ENCODE data around the gene EVI2A.

DNA sequence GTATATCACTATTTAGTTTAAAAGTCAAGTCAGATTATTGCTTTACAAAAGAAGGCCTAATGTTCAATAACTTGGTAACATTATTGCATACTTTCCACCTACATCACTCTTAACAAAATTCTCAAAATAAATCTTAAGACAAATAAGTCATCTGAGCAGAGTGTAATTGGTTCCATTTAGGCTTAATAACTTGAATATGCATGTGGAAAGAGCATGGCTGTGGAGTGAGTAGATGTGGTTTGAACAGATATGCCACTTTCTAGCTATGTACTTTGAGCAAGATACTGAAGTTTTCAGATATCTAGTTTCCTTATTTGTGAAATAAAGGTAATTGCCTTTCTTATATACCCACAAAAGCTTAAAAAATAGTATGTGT, 6.7 kb upstream of the EVI2A start:
- TF ChIP-seq, protein P1, sequence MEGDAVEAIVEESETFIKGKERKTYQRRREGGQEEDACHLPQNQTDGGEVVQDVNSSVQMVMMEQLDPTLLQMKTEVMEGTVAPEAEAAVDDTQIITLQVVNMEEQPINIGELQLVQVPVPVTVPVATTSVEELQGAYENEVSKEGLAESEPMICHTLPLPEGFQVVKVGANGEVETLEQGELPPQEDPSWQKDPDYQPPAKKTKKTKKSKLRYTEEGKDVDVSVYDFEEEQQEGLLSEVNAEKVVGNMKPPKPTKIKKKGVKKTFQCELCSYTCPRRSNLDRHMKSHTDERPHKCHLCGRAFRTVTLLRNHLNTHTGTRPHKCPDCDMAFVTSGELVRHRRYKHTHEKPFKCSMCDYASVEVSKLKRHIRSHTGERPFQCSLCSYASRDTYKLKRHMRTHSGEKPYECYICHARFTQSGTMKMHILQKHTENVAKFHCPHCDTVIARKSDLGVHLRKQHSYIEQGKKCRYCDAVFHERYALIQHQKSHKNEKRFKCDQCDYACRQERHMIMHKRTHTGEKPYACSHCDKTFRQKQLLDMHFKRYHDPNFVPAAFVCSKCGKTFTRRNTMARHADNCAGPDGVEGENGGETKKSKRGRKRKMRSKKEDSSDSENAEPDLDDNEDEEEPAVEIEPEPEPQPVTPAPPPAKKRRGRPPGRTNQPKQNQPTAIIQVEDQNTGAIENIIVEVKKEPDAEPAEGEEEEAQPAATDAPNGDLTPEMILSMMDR (conservative IDR thresholded peaks at IDR 0.05 in 1 of 2, IDR thresholded peaks at IDR 0.05 in 1 of 2; ENCODE audit: low read depth in 1 of 2, low read length in 2 of 2): no peak
- no peak for TF ChIP-seq EZH2 (IDR thresholded peaks at IDR 0.05; ENCODE audit: low read length, missing control alignments)

Measured in fibroblast of lung (primary cell).